T-helper 2 cell treated with Interferon-gamma antibody and Interleukin-4, amounts not matched to agents 5 μg/mL and 100 μg/mL, for 36 hours (primary cell): ENCODE measurements around the gene RAB4A.

Experiments
- DNase-seq: peaks from one replicate; pipeline ENCODE4 v3.0.0; 2021; ENCODE audit warnings: low spot score
- H3K27ac Mint-ChIP-seq: one replicate; pipeline ENCODE4 v1.8.0; 2021; ENCODE audit warnings: mild to moderate bottlenecking, mixed read lengths
- H3K27me3 Mint-ChIP-seq: one replicate; pipeline ENCODE4 v1.8.0; 2021; ENCODE audit warnings: low read depth, mixed read lengths
- H3K36me3 Mint-ChIP-seq: one replicate; pipeline ENCODE4 v1.8.0; 2021; ENCODE audit warnings: low read depth, mixed read lengths
- H3K4me1 Mint-ChIP-seq: one replicate; pipeline ENCODE4 v1.8.0; 2021; ENCODE audit warnings: low read depth, mixed read lengths
- H3K4me3 Mint-ChIP-seq: one replicate; pipeline ENCODE4 v1.8.0; 2022; ENCODE audit warnings: mild to moderate bottlenecking, moderate library complexity, mixed read lengths
- H3K9me3 Mint-ChIP-seq: one replicate; pipeline ENCODE4 v1.8.0; 2021; ENCODE audit warnings: mixed read lengths

Gene RAB4A

DNA sequence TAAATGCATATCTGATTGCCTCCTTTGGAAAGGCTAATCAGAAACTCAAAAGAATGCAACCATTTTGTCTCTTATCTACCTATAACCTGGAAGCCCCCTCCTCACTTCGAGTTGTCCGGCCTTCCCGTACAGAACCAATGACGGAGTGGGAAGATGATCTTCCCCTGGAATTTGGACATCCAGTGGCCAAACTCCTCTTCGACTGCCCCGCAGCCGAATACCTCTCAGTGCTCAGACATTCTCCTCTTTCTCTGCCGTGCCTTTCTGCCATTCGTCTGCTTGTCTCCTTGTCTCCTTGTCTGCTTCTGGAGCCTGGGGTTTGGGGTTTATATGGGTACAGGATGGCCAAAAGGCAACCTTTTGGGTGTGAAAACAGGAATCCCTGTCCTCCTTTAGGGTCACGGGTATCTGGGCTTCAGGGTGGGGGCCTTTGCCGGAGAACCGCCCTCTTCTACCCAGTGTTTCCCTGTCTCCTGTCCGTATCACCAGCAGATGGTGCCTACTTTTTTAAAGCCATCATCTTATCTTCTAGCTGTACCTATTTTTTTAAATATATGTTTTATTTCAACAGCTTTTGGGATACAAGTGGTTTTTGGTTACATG, 35.9 kb upstream of the RAB4A start:
- H3K36me3 Mint-ChIP-seq: no peaks in the 10 kb centered on the region
- peaks cover 34% of the 10 kb centered on the region for H3K27me3 Mint-ChIP-seq
- no peak overlapping the region for H3K27ac Mint-ChIP-seq
- peaks cover 3% of the 10 kb centered on the region for H3K4me1 Mint-ChIP-seq
- H3K4me3 Mint-ChIP-seq: no peak overlapping the region
- no peaks in the 10 kb centered on the region for H3K9me3 Mint-ChIP-seq
- DNase-seq: no peak

DNA sequence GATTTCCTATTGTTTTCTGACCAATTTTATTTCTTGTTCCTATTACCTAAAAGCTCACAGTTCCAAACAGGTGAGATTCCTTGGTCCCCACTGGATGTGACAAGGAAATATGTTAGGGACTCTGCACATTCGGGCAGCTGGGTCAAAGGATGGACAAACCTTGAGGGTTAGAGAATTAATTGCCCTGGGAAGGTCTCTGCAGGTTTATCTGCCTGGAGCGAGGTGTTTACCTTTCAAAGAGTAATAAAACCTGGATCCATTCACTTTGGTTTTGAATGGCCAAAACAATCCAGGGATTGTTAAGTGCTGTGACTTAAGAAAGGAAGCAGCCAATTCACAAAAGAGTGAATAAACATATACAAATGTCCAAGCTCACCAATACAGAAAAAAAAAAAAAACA, 33.6 kb upstream of the RAB4A start:
- Mint-ChIP-seq H3K27me3 (peaks cover 22% of the 10 kb centered on the region), H3K36me3 (no peaks in the 10 kb centered on the region), H3K9me3 (no peaks in the 10 kb centered on the region), H3K27ac (no peak overlapping the region), H3K4me3 (no peak overlapping the region), H3K4me1 (peaks cover 3% of the 10 kb centered on the region)
- no peak for DNase-seq

DNA sequence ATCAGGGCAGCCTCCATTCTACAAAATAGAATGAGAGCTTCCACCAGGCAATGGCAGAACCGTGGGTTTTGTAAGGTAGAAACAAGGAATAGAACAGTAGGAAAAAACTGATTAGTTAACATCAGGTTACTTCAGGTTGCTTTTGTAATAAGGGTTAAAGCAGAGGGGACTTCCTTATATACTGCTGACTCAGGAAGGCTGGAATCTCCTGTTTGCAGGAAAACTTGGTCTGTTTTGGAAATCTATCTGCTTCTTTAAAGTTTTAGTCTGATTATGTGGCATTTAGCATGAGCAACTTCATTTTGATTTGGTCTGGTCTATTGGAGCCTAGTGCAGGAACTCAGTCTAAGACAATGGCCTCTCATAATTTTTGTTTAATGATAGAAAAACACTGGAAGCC, 32.7 kb upstream of the RAB4A start:
- H3K4me3 Mint-ChIP-seq: no peak overlapping the region
- H3K27me3 Mint-ChIP-seq: peaks cover 23% of the 10 kb centered on the region
- H3K27ac Mint-ChIP-seq: no peak overlapping the region
- no peaks in the 10 kb centered on the region for H3K4me1 Mint-ChIP-seq
- no peaks in the 10 kb centered on the region for H3K36me3 Mint-ChIP-seq
- peaks cover 6% of the 10 kb centered on the region for H3K9me3 Mint-ChIP-seq
- no peak for DNase-seq

DNA sequence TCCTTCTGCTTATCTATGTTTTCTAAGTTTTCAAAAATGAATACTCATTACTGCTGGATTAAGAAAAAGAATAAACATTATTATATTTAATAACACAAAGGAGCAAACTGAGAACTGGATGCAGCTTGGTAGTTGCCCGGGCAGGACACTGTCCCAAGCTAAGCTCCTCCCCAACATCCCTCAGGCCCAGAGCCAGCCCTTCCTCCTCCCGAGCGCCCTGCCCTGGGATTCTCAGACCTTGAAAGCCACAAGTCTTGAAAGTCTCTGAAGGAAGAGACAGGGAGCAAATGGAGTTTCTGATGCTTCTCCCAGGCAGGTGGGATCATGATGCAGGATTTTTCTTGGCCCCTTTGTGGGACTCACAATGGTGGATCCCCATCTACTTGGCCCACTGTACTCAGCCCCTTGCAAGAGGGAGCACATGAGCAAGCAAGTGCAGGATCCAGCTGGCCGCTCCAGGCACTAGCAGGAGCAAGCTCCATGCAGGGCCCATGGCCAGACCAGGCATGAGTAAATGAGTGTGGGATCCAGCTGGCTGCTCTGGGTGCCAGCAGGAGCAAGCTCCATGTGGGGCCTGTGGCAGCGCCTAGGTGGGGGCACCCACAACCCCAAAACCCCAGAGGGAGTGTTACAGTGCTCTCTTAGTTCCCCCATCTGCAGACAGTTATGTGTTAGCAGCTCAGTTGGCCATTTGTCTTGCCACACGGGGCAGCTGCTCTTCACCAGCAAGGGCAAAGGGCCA, 32.1 kb upstream of the RAB4A start:
- DNase-seq: no peak
- Mint-ChIP-seq H3K4me1 (no peaks in the 10 kb centered on the region), H3K27me3 (peaks cover 19% of the 10 kb centered on the region), H3K36me3 (no peaks in the 10 kb centered on the region), H3K27ac (no peak overlapping the region), H3K4me3 (no peak overlapping the region), H3K9me3 (peaks cover 13% of the 10 kb centered on the region)

DNA sequence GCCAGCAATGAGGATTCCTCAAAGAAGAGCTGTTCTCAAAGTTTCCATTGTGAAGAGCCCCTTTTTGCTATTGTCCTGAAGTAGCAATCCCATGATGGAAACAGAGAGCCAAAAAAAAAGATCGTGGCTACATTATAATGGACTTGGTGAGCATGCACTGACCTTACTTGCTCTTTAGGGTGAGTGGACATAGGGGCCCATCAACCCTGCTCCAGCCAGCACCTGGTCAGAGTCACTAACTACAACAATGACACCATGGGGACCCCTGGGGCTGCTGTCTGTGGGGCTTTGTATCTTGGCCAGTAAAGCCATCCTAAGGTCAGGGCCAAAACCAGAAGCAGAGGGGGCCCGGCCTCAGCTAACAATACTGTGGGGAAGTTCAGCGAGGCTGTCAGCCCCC, 30.4 kb upstream of the RAB4A start:
- no peaks in the 10 kb centered on the region for H3K36me3 Mint-ChIP-seq
- no peak overlapping the region for H3K27ac Mint-ChIP-seq
- no peaks in the 10 kb centered on the region for H3K4me1 Mint-ChIP-seq
- H3K9me3 Mint-ChIP-seq: peaks cover 23% of the 10 kb centered on the region
- no peak for DNase-seq
- no peak overlapping the region for H3K4me3 Mint-ChIP-seq
- H3K27me3 Mint-ChIP-seq: peaks cover 10% of the 10 kb centered on the region

DNA sequence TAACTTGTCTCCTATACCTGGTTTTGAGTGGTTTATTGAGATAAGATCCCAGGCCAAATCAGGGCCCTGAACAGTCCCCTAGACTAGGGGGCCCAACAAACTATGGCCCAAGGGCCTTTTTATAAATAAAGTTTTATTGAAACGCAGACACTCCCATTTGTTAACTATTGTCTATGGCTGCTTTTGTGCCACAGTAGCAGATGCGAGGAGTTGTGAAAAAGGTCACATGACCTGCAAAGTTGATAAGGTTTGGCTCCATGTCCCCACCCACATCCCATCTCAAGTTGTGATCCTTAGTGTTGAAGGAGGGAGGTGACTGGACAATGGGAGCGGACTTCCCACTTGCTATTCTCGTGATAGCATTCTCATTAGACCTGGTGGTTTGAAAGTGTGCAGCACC, 29.5 kb upstream of the RAB4A start:
- Mint-ChIP-seq H3K4me1 (no peaks in the 10 kb centered on the region), H3K27me3 (peaks cover 11% of the 10 kb centered on the region), H3K36me3 (no peaks in the 10 kb centered on the region), H3K27ac (no peak overlapping the region), H3K4me3 (no peak overlapping the region), H3K9me3 (peaks cover 23% of the 10 kb centered on the region)
- DNase-seq: no peak

DNA sequence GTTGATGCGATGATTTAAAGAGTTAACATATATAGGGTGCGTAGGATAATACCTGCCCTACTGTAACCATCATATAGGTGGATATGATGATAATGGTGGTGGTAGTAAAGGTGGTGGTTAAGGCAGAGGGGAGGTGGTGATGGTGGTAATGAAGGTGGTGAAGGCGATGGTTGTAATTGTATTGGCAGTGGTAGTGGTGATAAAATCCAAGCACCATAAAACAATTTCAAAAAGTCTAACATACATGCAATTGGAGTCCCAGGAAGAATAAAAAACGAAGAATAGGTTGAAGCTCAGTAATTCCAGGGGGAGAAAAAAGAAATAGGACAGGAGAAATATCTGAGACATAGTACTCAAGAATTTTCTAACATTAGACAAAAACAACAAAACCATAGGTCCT, 27.3 kb upstream of the RAB4A start:
- DNase-seq: no peak
- Mint-ChIP-seq H3K4me1 (peaks cover under 1% of the 10 kb centered on the region), H3K27me3 (peaks cover 5% of the 10 kb centered on the region), H3K9me3 (peaks cover 23% of the 10 kb centered on the region), H3K36me3 (no peaks in the 10 kb centered on the region), H3K27ac (no peak overlapping the region), H3K4me3 (no peak overlapping the region)

DNA sequence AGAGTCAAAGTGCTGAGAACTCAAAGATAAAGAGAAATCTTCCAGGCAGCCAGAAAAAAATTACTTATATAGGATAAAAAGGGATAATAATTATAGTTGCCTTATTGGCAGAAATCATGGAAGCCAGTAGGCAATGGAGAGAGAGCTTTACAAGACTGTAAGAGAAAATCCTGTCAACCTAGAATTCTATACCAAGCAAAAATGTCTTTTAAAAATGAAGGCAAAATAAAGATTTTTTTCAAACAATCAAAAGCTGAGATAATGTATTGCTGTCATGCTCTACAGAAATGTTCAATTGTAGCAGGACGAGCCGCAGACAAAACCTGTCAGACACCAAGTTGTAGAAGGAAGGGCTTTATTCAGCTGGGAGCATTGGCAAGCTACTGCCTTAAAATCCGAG, 26.8 kb upstream of the RAB4A start:
- H3K4me1 Mint-ChIP-seq: peaks cover 4% of the 10 kb centered on the region
- H3K36me3 Mint-ChIP-seq: no peaks in the 10 kb centered on the region
- H3K27ac Mint-ChIP-seq: no peak overlapping the region
- no peak overlapping the region for H3K4me3 Mint-ChIP-seq
- DNase-seq: no peak
- peaks cover 7% of the 10 kb centered on the region for H3K27me3 Mint-ChIP-seq
- peaks cover 23% of the 10 kb centered on the region for H3K9me3 Mint-ChIP-seq

DNA sequence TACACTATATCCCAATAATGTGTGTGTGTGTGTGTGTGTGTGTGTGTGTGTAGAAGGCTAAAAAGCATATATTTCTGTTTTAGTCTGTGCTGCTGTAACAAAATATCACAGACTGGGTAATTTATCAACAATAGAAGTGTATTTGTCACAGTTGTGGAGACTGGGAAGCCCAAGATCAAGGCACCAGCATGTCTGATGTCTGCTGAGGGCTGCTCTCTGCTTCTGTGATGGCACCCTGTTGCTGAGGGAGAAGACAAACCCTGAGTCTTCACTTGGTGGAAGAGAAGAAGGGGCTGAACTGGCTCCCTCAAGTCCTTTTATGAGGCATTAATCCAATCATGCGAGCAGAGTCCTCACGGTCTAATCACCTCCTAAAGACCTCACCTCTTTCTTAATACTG, 23.0 kb upstream of the RAB4A start:
- Mint-ChIP-seq H3K36me3 (no peaks in the 10 kb centered on the region), H3K9me3 (peaks cover 20% of the 10 kb centered on the region), H3K27me3 (peaks cover 5% of the 10 kb centered on the region), H3K27ac (no peak overlapping the region), H3K4me1 (peaks cover 21% of the 10 kb centered on the region), H3K4me3 (no peak overlapping the region)
- DNase-seq: no peak

DNA sequence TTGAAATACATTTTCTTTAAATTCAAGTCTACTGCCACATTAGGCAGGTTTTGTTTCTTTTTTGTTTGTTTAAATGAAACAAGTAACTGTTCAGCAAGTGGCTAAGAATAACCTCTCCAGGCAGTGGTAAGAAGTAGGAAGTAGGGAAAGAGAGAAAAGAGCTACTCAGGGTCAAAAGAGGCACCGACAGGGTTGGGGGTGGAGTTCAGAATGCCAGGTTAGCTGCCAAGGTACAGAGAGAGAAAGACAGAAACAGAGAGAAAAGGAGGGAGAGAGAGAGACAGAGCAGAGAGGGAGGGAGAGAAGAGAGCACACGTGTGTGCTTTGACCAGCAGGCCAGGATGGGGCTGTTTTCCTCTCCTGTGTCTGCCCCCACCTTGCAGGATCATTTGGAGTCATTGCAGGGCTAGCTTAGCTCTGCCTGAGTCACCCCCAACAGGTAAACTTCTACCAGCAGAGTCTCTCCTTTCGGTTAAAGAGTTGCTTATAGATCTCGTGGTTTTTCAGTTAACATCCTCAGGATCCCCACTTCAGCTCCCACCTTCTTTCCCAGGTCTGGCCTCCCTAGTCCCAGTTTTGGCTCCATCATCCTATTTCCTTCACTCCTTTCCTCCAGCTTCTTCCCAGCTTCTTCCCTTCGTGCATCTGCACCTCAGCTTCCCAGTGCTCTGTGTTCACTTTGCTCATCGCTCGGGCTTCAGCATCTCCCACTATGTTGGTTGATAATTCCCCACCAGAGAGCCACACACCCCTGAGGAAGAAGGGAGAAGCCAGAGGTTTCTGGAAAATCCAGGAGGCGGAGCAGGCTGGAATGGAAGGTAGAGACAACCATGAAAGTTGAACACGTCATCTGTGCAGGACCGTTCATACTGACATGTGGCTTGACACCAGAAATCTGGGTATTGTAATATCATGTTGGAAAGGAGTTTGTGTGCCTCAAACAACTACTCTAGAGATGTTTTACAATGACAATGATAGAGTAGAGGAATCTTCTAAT, 21.8 kb upstream of the RAB4A start:
- Mint-ChIP-seq H3K4me3 (no peak overlapping the region), H3K4me1 (peaks cover 29% of the 10 kb centered on the region), H3K27me3 (peaks cover 5% of the 10 kb centered on the region), H3K36me3 (no peaks in the 10 kb centered on the region), H3K9me3 (peaks cover 8% of the 10 kb centered on the region), H3K27ac (peak overlapping the region; percentile 53)
- no peak for DNase-seq

DNA sequence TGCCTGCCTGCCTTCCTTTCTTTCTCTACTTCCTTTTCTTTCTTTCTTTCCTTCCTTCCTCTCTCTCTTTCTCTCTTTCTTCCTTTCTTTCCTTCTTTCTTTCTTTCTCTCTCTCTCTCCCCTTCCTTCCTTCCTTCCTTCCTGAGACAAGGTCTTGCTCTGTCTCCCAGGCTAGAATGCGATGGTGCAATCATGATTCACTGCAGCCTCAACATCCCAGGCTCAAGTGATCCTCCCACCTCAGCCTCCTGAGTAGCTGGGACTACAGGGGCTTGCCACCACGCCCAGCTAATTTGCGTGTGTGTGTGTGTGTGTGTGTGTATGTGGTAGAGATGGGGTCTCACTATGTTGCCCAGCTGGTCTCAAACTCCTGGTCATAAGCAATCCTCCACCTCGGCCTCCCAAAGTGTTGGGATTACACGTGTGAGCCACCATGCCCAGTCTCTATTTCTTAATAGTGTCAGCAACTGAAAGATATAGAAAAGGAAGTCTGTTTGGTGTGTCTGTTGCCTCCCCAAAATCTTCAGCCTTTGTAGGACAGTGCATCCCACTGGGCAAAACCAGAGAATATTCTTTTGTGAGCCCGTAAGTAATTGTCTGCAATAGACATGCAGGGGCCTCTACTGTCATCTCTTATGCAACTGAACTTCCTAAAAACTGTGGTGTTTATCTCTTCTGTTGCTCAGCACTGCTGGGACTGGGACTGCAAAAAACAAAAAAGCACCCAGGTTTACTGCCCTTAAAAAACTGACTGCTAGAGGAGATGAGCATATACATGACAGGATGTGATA, 20.9 kb upstream of the RAB4A start:
- DNase-seq: no peak
- H3K9me3 Mint-ChIP-seq: no peaks in the 10 kb centered on the region
- peaks cover 34% of the 10 kb centered on the region for H3K4me1 Mint-ChIP-seq
- H3K36me3 Mint-ChIP-seq: no peaks in the 10 kb centered on the region
- no peak overlapping the region for H3K27ac Mint-ChIP-seq
- peaks cover 5% of the 10 kb centered on the region for H3K27me3 Mint-ChIP-seq
- no peak overlapping the region for H3K4me3 Mint-ChIP-seq

DNA sequence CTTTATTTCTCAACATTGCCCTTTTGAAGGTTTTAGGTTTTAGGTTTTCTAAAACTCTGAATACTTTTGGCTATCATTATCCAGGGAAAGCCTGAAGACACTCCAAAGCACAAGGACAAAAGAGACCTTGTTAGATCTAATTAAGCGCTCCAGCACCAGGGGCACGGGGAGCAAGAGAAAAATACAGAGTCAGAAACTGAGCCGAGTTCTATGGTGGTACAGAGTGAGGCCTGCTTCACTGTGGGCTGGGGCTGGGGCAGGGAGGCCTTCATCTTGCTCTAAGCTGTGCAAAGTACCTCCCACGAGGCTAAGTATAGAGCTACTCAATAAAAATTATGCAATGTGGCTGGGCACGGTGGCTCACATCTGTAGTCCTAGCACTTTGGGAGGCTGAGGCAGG, 19.7 kb upstream of the RAB4A start:
- Mint-ChIP-seq H3K27me3 (peaks cover 6% of the 10 kb centered on the region), H3K9me3 (no peaks in the 10 kb centered on the region), H3K27ac (no peak overlapping the region), H3K36me3 (no peaks in the 10 kb centered on the region), H3K4me1 (peaks cover 38% of the 10 kb centered on the region), H3K4me3 (no peak overlapping the region)
- no peak for DNase-seq

DNA sequence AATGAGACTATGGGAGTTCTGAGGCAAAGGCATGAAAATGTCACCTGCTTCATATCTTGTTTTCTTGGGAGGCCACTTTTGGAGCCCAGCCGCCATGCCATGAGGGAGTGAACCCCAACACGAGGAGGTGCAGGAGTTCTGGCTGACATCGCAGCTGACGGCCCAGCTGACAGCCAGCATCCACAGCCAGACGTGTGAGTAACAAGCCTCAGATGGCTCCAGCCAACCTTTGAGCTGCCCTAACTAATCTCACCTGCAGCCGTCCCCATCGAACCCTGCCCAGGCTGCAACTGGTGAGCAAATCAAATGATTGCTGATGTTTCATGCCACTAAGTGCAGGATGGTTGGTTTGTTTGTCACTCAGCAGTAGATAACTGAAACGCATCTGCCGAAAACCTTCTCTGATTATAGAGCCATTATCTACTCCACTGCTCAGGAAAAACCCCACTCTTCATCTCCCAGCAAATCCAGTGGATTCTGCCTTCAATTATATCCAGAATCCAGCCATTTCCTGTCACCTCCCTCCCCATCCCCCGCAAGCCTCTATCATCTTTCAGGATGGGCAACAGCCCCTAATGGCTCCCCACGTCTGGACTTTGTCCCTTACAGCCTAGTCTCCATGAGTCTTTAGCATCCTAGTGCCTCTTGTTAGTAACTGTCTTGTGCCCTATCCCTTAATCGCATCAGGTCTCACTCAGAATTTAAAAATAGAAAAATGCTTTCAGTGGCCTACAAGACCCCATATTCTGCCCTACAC, 18.5 kb upstream of the RAB4A start:
- H3K36me3 Mint-ChIP-seq: no peaks in the 10 kb centered on the region
- H3K4me3 Mint-ChIP-seq: peak overlapping the region; percentile 88
- peaks cover 38% of the 10 kb centered on the region for H3K4me1 Mint-ChIP-seq
- no peak for DNase-seq
- H3K27me3 Mint-ChIP-seq: peaks cover 6% of the 10 kb centered on the region
- H3K27ac Mint-ChIP-seq: peak overlapping the region; percentile 95
- no peaks in the 10 kb centered on the region for H3K9me3 Mint-ChIP-seq
